IPS-11a (cell line): Measurements from ENCODE around the gene PALS2.
A peak's percentile ranks its signal among the peaks of the same experiment; 100 is the strongest.

Source experiments
- H3K4me3 ChIP-seq: one replicate; pipeline ENCODE4 v1.5.1; 2013; ENCODE audit warnings: low read depth, low read length, control low read depth

PALS2 gene

GRCh38 chr7:24572997-24573553, at the start of gene PALS2:
Gene PALS2 (plus strand): TSS chr7:24573452. CDS start chr7:24623668, 50,216 bp downstream.
- peak within 1 kb of the TSS; percentile 73 for H3K4me3 ChIP-seq

DNA sequence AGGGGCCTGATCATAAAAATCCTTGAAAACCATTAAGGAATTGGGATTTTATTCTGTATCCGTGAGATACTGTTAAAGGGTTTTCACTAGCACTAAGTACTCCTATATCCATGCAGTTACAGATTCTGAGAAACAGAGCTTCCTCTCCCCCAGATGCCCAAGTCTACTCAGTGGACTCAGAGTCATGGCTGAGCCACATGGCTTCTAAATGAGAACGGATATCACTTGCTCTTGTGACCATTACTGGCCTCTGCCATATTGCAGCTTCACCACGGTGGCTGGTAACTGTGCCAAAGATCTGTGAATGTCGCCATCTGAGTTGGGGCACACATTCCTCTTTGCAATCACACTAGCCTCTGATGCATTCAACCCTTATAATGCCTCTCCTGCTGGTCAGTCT, 42.0 kb upstream of the PALS2 start:
- H3K4me3 ChIP-seq, result no peak overlapping the region

DNA sequence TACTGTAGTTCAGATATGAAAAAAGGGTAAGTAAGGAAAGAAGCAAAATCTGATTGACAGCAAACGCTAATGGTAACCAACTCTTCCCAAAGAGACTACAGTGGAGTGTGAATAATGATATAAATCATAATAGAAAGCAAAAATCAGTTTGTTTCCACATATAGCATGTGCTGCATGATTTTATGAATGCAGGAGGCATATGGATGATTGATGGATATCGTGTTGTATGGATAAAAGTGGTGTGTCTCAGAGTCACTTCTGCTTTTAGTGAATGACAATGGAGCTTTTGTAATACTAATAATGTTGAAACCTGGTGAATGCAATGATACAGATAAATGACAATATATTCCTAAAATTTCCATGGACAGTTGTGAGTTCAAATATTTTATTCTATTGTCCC, 36.6 kb upstream of the PALS2 start:
- H3K4me3 ChIP-seq, result no peak overlapping the region

GRCh38 chr7:24540956-24541355, 32.3 kb upstream of the PALS2 start:
- no peak overlapping the region for H3K4me3 ChIP-seq

- no peak overlapping the region for H3K4me3 ChIP-seq
Measured at GRCh38 chr7:24545215-24545614, 28.0 kb upstream of the PALS2 start.

GRCh38 chr7:24548390-24548789, 24.9 kb upstream of the PALS2 start:
- no peak overlapping the region for H3K4me3 ChIP-seq

- no peak overlapping the region for H3K4me3 ChIP-seq
Measured at GRCh38 chr7:24549991-24550390, 23.3 kb upstream of the PALS2 start.

DNA sequence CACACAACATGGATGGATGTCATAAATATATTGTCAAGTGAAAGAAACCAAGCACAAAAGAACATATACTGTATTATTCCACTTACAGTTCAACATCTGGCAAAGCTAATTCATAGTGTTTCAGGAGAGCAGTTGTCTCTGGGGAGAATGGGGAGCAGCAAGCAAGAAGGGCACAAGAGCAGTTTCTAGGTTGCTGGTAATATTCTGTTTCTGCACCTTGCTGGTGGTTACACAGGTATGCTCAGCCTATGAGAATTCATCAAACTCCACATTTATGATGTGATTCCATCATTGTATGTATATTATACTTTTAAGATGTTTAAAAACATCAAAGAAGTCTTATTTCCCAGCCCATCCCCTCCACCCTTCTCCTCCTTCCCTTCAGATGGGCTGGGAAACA, 18.1 kb upstream of the PALS2 start:
- H3K4me3 ChIP-seq, result no peak overlapping the region

GRCh38 chr7:24555719-24556118, 17.5 kb upstream of the PALS2 start:
- no peak overlapping the region for H3K4me3 ChIP-seq

DNA sequence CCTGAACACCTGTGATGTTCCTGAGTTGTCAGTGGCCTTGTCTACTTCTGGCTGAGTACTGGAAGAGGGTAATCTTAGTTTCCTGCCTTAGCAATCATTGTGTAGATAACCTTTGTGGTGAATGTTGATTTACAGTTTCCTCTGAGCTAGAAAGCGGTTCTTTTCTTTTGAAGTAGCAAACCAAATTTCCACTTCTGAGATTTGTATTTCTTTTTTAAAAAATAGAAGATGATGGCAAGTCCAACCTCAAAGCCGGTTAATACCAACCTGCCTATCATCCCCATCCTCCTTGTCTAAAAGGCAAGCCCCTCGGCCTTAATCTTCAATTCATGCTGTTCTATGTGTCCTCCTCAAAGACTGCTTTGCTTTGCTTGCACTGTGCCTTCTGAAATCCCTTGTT, 12.5 kb upstream of the PALS2 start:
- no peak overlapping the region for H3K4me3 ChIP-seq

- H3K4me3 ChIP-seq, result no peak overlapping the region
Measured at GRCh38 chr7:24566274-24566673, 7.0 kb upstream of the PALS2 start.

- H3K4me3 ChIP-seq, result no peak overlapping the region
Measured at GRCh38 chr7:24570983-24571382, 2.3 kb upstream of the PALS2 start.

GRCh38 chr7:24572016-24572392, 1.2 kb upstream of the PALS2 start:
- no peak overlapping the region for H3K4me3 ChIP-seq

GRCh38 chr7:24572393-24572996, 757 bp upstream of the PALS2 start:
- H3K4me3 ChIP-seq, result peak overlapping the region; percentile 47

DNA sequence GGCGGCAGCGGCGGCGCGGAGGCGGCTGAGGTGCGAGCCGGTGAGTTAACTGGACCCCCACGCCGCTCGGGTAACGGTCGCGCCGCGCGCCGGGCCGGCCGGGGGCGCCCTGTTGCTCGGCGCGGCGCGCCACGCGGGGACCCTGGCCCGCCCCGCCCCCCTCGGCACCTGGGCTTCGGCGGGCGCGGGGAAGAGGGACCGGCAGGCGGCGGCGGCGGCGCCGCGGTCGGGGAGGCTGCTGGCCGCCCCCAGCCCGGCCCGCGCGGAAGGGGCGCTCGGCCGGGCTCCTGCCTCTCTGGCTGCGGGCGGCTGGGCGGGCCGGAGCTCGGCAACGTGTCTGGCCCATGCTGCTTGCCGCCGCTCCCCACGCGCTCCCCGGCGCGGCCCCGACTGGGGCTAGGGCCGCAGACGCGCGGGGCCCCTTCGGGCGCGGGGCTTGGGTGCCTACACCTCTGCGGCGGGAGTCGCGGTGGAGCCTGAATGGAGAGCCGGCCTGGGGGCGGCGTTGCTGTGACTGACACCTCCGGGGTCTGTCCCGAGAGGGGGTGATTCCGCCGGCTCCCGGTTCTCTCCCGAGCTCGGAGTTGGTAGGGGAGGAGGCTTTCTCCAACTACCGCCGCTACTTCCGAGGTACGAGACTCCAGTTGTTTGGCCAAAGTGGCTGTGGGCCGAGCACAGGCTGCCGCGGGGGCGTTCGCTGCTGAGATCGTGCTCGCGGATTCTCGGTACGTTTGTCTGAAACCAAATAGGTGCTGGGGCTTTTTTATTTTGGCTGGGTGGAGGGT, 494 bp downstream of the PALS2 start:
- H3K4me3 ChIP-seq, result peak overlapping the region; percentile 73

- H3K4me3 ChIP-seq, result peak overlapping the region; percentile 73
Measured at GRCh38 chr7:24574386-24574785, 1.1 kb downstream of the PALS2 start.

DNA sequence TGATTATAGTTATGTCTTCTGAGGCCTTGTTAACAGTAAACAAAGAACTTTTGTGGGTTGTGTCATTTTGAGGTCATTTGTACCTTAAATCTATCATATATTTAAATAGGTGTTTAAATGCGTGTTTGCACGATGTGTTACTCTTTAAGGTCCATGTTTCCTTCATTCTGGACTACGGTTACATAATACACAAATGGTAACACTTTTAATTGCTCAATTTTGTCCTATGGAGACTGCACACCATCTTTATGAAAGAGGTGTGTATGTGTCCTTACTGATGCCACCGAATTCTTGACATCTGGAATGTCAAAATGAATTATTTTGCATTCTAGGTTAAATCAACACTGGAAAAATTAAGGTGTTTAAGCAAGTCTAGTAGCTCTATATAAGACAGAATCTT, 1.7 kb downstream of the PALS2 start:
- peak overlapping the region; percentile 73 for H3K4me3 ChIP-seq

- no peak overlapping the region for H3K4me3 ChIP-seq
Measured at GRCh38 chr7:24576171-24577025, 3.1 kb downstream of the PALS2 start.

DNA sequence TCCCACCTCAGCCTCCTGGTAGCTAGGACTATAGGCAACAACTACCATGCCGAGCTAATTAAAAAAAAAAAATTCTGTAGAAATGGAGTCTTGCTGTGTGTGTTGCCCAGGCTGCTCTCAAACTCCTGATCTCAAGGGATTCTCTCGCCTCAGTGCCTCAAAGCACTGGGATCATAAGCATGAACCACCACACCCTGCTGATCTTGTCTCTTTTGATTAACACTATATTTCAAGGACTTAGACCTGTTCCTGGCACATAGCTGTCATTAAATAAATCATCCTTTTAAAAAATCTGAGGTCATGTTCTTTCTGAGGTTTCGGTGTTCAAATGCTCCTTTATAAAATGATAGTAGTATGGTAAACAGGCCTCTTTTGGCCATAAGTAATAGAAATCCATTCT, 4.8 kb downstream of the PALS2 start:
- H3K4me3 ChIP-seq, result no peak overlapping the region

DNA sequence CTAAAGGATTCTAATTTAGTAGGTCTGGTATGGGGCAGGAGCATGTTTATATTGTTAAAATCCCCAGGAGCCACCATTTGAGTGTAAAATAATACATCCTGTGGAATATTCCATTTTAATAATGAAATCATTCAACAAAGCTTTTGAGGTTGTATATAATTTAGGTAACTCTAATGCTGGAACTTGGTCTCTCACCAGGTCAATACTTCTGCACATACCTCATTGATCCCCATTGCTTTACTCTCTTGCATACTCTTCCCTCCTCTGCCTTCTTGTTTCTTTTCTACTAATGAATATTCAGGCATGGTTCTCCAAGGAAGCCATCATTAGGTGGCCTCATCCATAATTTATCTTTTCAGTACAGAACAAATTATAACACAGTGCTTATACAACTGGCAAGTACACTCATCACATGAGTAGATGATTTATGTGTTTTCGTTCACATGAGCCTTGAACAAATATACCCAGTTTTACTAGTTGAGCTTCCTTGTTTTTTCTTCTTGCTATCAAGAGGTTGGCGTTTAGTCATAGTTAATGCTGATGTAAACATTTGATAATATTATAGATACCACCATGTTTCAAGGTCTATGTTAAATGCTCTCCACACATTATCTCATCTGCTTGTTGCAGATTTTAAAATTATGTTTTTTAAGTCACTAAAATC, 7.2 kb downstream of the PALS2 start:
- no peak overlapping the region for H3K4me3 ChIP-seq

GRCh38 chr7:24582166-24582565, 8.9 kb downstream of the PALS2 start:
- no peak overlapping the region for H3K4me3 ChIP-seq
